Measurements from ENCODE around the gene FAM174B. TPM values are rescaled to one million over a fixed set of nuclear protein-coding genes. Genes with fewer than 3 reads are reported as not detected.

FAM174B gene
- total and polyA plus RNA-seq, 4 donors = 2.5 to 4.5 (median 3.8) TPM

DNA sequence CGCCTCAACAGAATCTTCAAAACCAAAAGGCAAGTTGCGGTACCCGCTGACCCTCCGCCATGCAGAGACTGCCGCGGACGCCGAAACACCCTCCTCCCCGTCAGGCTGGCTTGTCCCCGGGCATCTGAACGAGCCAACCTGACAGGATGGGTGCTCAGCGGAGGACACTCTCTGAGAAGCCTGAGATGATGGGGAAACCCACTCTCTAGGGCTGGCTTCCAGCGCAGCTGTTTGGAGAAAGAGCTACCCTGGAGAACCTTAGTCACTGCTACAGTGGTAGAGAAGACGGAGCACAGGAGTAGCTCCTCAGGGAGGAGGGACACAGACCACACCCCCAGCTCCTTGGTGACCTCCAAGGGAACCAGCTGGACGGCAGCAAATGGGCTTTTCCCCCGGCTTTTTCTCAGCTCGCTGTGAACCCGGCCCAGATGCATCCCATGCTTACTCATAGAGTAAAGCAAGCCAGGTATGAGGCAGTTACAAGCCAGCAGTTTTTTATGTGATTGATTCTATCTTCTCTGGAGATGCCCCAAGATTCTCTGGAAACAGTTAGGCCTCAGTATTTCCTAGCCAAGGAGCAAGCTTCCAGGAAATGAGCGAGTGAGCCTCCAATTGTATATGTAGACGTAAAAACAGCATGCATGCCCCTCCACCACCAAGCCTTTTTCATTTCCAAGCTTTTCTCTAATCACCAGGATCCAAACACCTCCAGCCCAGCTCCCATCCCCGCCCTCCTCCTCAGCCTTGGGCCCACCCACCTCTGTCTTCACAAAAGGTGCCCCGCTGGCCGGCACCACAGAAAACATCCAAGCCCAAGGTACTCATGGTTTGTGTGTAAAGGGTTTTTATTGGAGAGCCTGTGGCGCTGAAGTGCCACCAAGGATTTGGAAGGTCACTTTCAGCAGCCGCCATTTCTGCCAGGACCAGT, 38.7 kb downstream of the FAM174B start:
- Histone ChIP-seq H3K9me3 (ENCODE audit: control insufficient read depth in 4 of 4, low read length in 3 of 4) (no peaks in the 10 kb centered on the region), H3K9ac (ENCODE audit: low read depth in 1 of 2, low read length in 2 of 2) (no peak overlapping the region), H3K4me3 (ENCODE audit: low read depth in 1 of 3, low read length in 3 of 3) (peak overlapping the region in 1 of 3 donors; percentile 12), H3K4me1 (ENCODE audit: control insufficient read depth in 4 of 4, insufficient read depth in 4 of 4, low read length in 3 of 4) (peaks cover 10 to 37% (median 24%) of the 10 kb centered on the region in 4 donors), H3K27ac (ENCODE audit: low read depth in 1 of 2, low read length in 2 of 2) (peak overlapping the region; percentile 81 to 91), H3K27me3 (ENCODE audit: control insufficient read depth in 4 of 4, insufficient read depth in 4 of 4, low read length in 3 of 4) (no peaks in the 10 kb centered on the region), H3K36me3 (ENCODE audit: control insufficient read depth in 4 of 4, insufficient read depth in 3 of 4, low read depth in 1 of 4, low read length in 3 of 4) (no peaks in the 10 kb centered on the region)
- no peak for DNase-seq (ENCODE audit: low spot score)
- 85% methylated on average over 25 of the region's 25 CpGs for WGBS
- no peak for TF ChIP-seq RAD21 (IDR thresholded peaks at IDR 0.05)
- TF ChIP-seq JUND (IDR thresholded peaks at IDR 0.05) = no peak
- TF ChIP-seq SP1 (IDR thresholded peaks at IDR 0.05) = no peak
- TF ChIP-seq GABPA (IDR thresholded peaks at IDR 0.05 in 1 of 2, conservative IDR thresholded peaks at IDR 0.05 in 1 of 2) = no peak
- TF ChIP-seq FOXA2 (IDR thresholded peaks at IDR 0.05) = no peak
- no peak for TF ChIP-seq HNF4G (IDR thresholded peaks at IDR 0.05)
- TF ChIP-seq HNF4A (conservative IDR thresholded peaks at IDR 0.05) = no peak

DNA sequence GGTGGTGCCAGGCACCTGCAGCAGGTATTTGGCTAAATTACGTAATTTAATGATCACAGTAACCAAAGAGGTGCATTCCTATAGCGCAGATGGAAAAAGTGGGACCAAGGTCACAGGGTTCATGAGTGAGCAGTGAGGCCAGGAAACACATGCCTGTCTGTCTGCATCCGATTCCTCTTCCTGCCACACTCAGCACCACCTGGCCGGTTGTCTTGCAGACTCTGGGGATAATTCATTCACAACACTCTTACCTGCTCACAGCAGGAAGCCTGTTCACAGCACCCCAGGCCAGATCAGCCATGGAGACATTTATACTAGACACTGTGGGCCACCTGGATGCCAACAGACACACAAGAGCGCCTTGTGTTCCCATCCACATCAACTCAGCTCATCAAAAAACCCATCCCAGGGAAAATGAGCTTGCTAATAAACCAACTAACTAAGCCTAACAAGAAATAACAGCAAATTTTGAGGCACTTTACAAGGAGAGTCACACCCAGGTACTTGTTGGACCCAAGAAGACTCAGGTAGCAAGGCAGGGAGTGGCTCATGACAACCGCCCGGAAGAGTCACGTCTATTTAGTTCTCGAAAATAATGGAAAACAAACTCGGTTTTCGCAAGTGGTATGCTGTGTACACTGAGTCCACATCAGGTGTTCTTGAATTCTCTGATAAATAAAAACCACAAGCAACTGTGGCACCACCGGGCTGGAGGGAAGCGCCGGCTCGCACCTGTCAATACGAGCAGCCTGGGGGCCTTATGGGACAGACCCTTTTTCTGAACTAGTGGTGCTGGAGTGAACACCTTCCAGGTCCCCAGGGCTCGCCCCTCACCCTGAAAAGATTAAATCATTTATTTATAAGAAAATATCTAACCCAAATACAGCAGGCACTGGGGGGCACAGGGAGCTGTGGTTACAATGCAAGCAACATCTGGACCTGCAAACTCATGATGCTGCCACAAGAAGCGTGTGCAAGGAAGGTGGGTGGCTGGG, 40.5 kb downstream of the FAM174B start:
- TF ChIP-seq NR2F2 (IDR thresholded peaks at IDR 0.05) (peak; percentile 21), RXRA (IDR thresholded peaks at IDR 0.05) (peak in 1 of 2 donors; percentile 47), ATF3 (IDR thresholded peaks at IDR 0.05) (no peak)
- no peak overlapping the region for H3K4me3 ChIP-seq (ENCODE audit: low read depth in 1 of 3, low read length in 3 of 3)
- H3K9ac ChIP-seq (ENCODE audit: low read depth in 1 of 2, low read length in 2 of 2) = no peak overlapping the region
- H3K9me3 ChIP-seq (ENCODE audit: control insufficient read depth in 4 of 4, low read length in 3 of 4) = no peaks in the 10 kb centered on the region
- peaks cover 10 to 37% (median 24%) of the 10 kb centered on the region in 4 donors for H3K4me1 ChIP-seq (ENCODE audit: control insufficient read depth in 4 of 4, insufficient read depth in 4 of 4, low read length in 3 of 4)
- H3K27ac ChIP-seq (ENCODE audit: low read depth in 1 of 2, low read length in 2 of 2) = peak overlapping the region; percentile 24 to 53
- H3K36me3 ChIP-seq (ENCODE audit: control insufficient read depth in 4 of 4, insufficient read depth in 3 of 4, low read depth in 1 of 4, low read length in 3 of 4) = no peaks in the 10 kb centered on the region
- H3K27me3 ChIP-seq (ENCODE audit: control insufficient read depth in 4 of 4, insufficient read depth in 4 of 4, low read length in 3 of 4) = no peaks in the 10 kb centered on the region
- DNase-seq (ENCODE audit: low spot score) = no peak
- WGBS = 84% methylated on average over 18 of the region's 18 CpGs

- Histone ChIP-seq H3K27ac (ENCODE audit: low read depth in 1 of 2, low read length in 2 of 2) (peak overlapping the region; percentile 24 to 53), H3K4me1 (ENCODE audit: control insufficient read depth in 4 of 4, insufficient read depth in 4 of 4, low read length in 3 of 4) (peaks cover 10 to 37% (median 23%) of the 10 kb centered on the region in 4 donors), H3K9me3 (ENCODE audit: control insufficient read depth in 4 of 4, low read length in 3 of 4) (no peaks in the 10 kb centered on the region), H3K9ac (ENCODE audit: low read depth in 1 of 2, low read length in 2 of 2) (no peak overlapping the region), H3K4me3 (ENCODE audit: low read depth in 1 of 3, low read length in 3 of 3) (no peak overlapping the region), H3K27me3 (ENCODE audit: control insufficient read depth in 4 of 4, insufficient read depth in 4 of 4, low read length in 3 of 4) (no peaks in the 10 kb centered on the region), H3K36me3 (ENCODE audit: control insufficient read depth in 4 of 4, insufficient read depth in 3 of 4, low read depth in 1 of 4, low read length in 3 of 4) (no peaks in the 10 kb centered on the region)
- 31% methylated on average over 4 of the region's 4 CpGs for WGBS
- TF ChIP-seq MAX (IDR thresholded peaks at IDR 0.05) (peak; percentile 68), NR2F2 (IDR thresholded peaks at IDR 0.05) (no peak), YY1 (IDR thresholded peaks at IDR 0.05) (peak; percentile 80), FOXA2 (IDR thresholded peaks at IDR 0.05) (peak; percentile 90), FOXA1 (IDR thresholded peaks at IDR 0.05) (peak; percentile 83), RAD21 (IDR thresholded peaks at IDR 0.05) (no peak), ATF3 (IDR thresholded peaks at IDR 0.05) (no peak), SP1 (IDR thresholded peaks at IDR 0.05) (peak; percentile 47), JUND (IDR thresholded peaks at IDR 0.05) (peak in 1 of 2 donors; percentile 52), CTCF (IDR thresholded peaks at IDR 0.05; ENCODE audit: low read depth, low read length, missing input control) (no peak), RXRA (IDR thresholded peaks at IDR 0.05) (peak in 1 of 2 donors; percentile 77), REST (IDR thresholded peaks at IDR 0.05) (peak; percentile 40), EGR1 (IDR thresholded peaks at IDR 0.05; ENCODE audit: low read depth in 2 of 2) (peak in 1 of 2 donors; percentile 23), HNF4A (conservative IDR thresholded peaks at IDR 0.05) (peak; percentile 55 to 67)
- no peak for DNase-seq (ENCODE audit: low spot score)
These were observed 41.3 kb downstream of the FAM174B start for GRCh38 chr15:92614301-92614700.

Data from liver (tissue), 9 donors.